WERI-Rb-1 (cell line): ENCODE results near the gene REEP3.
"Not testable (repeated sequence)": the region's sequence is repeated elsewhere in the genome, so short reads cannot be mapped to it uniquely, and the experiment has no call there.

Experiments used
- DNase-seq: peaks from one replicate; pipeline ENCODE4 v3.0.0-alpha.2; 2020
- H3K27ac ChIP-seq: fragments of 250-450 bp; sonication (Bioruptor Pico); 2 replicates; pipeline ENCODE4 v1.5.1; 2020; ENCODE audit warnings: mild to moderate bottlenecking, moderate library complexity
- H3K27me3 ChIP-seq: fragments of 250-450 bp; sonication (Bioruptor Pico); 2 replicates; pipeline ENCODE4 v1.5.1; 2021; ENCODE audit warnings: mild to moderate bottlenecking, low read depth, moderate library complexity; ENCODE audit not compliant: insufficient read depth, severe bottlenecking
- H3K36me3 ChIP-seq: fragments of 250-450 bp; sonication (Bioruptor Pico); 2 replicates; pipeline ENCODE4 v1.5.1; 2020; ENCODE audit warnings: mild to moderate bottlenecking, moderate library complexity
- H3K4me3 ChIP-seq: 2 replicates; pipeline ENCODE4 v1.5.1; 2011; ENCODE audit warnings: low read depth, mild to moderate bottlenecking, control low read depth, low read length
- H3K9me3 ChIP-seq: fragments of 250-450 bp; sonication (Bioruptor Pico); 2 replicates; pipeline ENCODE4 v1.5.1; 2021; ENCODE audit warnings: mild to moderate bottlenecking, moderate library complexity; ENCODE audit not compliant: severe bottlenecking
- CTCF ChIP-seq: IDR thresholded peaks from 2 replicates; pipeline ENCODE4 v1.5.1; 2011; ENCODE audit warnings: low read depth, mild to moderate bottlenecking, control low read depth, inconsistent platforms, low read length

REEP3 gene

DNA sequence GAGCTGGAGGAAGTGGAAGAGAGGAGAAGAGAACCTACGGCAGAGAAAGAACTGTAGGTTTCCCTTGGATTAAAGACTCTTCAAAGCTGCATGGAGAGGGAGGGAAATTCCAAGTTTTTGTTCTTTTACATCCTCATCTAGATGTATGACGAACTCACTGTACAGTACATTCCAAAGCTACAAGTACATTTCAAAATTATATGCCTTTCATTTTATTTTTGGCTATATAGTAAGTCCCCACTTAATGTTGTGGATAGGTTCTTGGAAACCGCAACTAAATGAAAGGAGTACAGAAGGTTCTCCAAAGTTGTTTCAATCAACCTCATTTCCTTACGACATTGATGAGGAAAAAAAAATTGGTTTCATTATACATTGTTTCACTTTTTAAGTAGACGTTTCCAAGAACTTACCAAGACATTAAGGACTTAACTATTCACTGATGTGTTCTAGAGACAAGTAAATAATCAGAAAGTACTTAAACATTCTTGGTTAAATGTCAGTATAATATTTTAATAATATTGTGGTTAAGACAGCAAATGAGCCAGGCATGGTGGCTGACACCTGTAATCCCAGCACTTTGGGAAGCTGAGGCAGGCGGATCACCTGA is 39.3 kb upstream of the REEP3 start:
- Histone ChIP-seq H3K4me3 (no peak overlapping the region), H3K9me3 (no peaks in the 10 kb centered on the region), H3K27me3 (no peaks in the 10 kb centered on the region), H3K27ac (no peak overlapping the region), H3K36me3 (no peaks in the 10 kb centered on the region)
- TF ChIP-seq CTCF: no peak
- no peak for DNase-seq

DNA sequence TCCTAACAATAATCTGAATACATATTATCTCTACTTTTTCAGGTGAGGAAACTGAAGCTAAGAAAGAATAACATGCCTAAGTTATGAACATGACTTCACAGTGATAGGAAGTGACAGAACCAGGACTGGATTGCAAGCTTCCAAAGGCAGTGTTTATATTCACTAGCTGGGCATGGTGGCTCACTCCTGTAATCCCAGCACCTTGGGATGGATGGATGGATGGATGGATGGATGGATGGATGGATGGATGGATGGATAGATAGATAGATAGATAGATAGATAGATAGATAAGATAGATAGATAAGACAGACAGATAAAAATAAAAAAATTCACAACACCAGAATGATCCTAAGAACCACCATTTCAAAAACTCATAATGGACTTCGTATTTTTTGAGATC is 37.2 kb upstream of the REEP3 start:
- no peaks in the 10 kb centered on the region for H3K9me3 ChIP-seq
- TF ChIP-seq CTCF: no peak
- DNase-seq: no peak
- no peaks in the 10 kb centered on the region for H3K36me3 ChIP-seq
- no peaks in the 10 kb centered on the region for H3K27me3 ChIP-seq
- H3K27ac ChIP-seq: no peak overlapping the region
- H3K4me3 ChIP-seq: no peak overlapping the region

- TF ChIP-seq CTCF: no peak
- H3K4me3 ChIP-seq: no peak overlapping the region
- H3K27ac ChIP-seq: no peak overlapping the region
- no peaks in the 10 kb centered on the region for H3K36me3 ChIP-seq
- DNase-seq: no peak
- no peaks in the 10 kb centered on the region for H3K27me3 ChIP-seq
- no peaks in the 10 kb centered on the region for H3K9me3 ChIP-seq
Measured at GRCh38 chr10:63487990-63488389, 33.2 kb upstream of the REEP3 start.

GRCh38 chr10:63489838-63490237 is 31.4 kb upstream of the REEP3 start:
- TF ChIP-seq CTCF: no peak
- no peaks in the 10 kb centered on the region for H3K9me3 ChIP-seq
- H3K36me3 ChIP-seq: peaks cover 2% of the 10 kb centered on the region; the same call in 1 of the 2 replicates
- no peaks in the 10 kb centered on the region for H3K27me3 ChIP-seq
- H3K4me3 ChIP-seq: no peak overlapping the region
- H3K27ac ChIP-seq: no peak overlapping the region
- no peak for DNase-seq

GRCh38 chr10:63491588-63492316 is 29.4 kb upstream of the REEP3 start:
- no peak for TF ChIP-seq CTCF
- DNase-seq: no peak
- Histone ChIP-seq H3K27me3 (no peaks in the 10 kb centered on the region), H3K36me3 (peaks cover 6% of the 10 kb centered on the region), H3K9me3 (no peaks in the 10 kb centered on the region), H3K27ac (no peak overlapping the region), H3K4me3 (no peak overlapping the region)

DNA sequence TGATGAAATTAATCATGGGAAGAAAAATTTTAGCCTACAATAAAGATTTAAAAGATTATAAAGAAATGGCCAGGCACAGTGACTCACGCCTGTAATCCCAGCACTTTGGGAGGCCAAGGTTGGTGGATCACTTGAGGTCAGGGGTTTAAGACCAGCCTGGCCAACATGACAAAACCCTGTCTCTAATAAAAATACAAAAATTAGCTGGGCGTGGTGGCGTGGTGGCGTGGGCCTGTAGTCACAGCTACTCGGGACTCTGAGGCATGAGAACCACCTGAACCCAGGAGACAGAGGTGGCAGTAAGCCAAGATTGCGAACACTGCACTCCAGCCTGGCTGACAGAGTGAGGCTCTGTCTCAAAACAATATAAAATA is 28.9 kb upstream of the REEP3 start:
- not testable (repeated sequence) for H3K4me3 ChIP-seq, H3K36me3 ChIP-seq, H3K27me3 ChIP-seq, H3K9me3 ChIP-seq, H3K27ac ChIP-seq
- DNase-seq: peak; percentile 41
